CD4-positive, alpha-beta T cell treated with Interleukin-4 for 1 hour (primary cell): ENCODE measurements around the gene ESR2.
A peak's percentile ranks its signal among the peaks of the same experiment; 100 is the strongest.

Source experiments
- DNase-seq, 2 donors: peaks; one replicate each; pipeline ENCODE4 v3.0.0-alpha.2; 2020 to 2022

Gene ESR2

DNA sequence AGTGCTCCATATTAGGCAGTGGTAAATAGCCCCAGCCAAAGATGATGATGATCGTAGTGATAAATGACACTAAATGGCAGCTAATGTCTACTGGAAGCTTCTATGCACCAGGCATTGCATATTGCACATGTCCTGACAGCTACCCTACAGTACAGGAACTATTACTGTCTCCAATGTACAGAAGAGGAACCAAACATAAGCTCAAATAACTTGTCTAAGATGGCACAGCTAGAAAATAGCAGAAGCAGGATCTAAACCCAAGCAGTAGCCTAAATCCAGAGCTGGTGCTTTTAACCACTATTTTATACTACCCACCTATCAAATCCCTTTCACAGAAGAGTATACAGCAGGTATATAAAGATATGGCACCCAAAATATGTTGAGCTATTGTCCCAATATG lies 28.9 kb downstream of the ESR2 start:
- no peak for DNase-seq

DNA sequence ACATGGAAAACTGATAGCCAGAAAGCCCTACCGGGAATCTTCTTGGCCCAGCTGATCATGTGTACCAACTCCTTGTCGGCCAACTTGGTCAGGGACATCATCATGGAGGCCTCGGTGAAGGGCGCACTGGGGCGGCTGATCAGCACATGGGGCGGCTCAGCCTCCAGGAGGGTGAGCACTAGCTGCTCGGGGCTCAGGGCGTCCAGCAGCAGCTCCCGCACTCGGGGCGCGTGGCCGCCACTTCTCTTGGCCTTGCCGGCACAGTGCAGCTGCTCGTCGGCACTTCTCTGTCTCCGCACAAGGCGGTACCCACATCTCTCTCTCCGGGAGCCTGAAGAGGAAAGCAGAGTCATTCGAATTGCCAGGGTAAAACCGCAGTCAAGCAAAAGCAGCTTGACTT lies 33.8 kb downstream of the ESR2 start:
- DNase-seq: no peak

DNA sequence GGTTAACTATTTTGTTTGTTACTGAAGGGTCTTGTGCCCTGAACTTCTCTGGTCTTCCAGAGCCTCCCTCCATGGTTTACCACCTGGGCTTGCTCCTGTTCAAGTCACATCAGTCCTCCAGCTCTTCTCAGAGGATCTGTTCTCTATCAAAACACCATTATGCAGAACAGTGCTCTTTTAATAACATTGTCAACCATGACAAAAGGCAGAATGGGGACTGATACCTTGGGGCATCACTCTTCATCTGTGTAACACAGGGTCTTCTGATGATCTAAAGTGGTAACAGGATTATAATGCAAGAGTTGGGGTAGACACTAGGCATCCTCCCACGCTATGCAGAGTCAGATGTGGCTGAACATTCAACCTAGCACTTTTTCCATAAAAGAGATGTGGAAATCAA lies 38.4 kb downstream of the ESR2 start:
- no peak for DNase-seq

DNA sequence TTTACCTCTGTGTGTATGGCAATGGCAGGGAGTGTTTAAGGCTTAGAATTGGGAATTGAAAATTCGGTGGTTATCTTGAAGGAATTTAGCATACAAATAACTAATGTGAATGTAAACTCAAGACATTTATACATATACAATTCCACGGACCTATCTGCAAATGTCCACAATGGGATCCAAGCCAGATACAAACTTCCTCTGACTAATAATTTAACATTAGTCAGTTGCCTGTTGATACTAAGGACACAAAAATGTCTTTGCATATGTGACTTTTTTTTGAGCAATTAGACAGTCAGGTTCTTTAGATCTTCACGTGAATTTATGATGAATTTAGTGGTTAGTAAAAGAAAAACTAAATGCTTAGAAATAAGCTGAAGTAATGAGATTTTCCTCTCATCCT lies 40.5 kb downstream of the ESR2 start:
- no peak for DNase-seq

DNA sequence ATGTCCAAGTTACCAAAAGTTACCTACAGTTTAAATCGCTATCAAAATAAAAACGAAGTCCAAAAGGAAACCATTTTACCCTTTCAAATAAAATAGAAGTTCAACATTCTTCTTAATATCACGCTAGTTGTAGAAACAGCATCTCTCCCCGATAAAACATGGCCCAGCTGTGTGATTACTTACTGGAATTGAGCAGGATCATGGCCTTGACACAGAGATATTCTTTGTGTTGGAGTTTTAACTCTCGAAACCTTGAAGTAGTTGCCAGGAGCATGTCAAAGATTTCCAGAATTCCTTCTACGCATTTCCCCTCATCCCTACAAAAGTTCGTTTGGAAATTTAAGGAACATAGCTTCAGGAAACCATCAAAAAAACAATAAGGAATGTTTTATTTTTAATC lies 44.8 kb downstream of the ESR2 start:
- DNase-seq: no peak

DNA sequence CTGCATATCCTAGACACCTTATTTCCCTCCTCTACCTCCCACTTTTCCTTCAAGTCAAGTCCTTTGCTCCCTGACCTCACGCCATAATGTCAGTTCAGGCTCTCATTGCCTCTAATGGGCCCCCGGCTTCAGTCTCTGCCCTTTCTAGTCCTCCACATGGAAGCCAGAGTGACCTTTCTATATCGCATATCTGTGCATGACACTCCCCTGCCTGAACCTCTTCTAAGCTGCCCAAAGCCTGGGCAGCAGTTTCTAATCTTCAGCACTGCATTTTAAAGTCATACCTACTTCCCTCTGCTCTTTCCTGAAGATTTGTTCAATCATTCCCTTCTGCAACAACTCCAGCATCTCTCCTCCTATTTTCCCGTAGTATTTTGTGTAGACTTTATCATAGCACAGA lies 45.5 kb downstream of the ESR2 start:
- no peak for DNase-seq

DNA sequence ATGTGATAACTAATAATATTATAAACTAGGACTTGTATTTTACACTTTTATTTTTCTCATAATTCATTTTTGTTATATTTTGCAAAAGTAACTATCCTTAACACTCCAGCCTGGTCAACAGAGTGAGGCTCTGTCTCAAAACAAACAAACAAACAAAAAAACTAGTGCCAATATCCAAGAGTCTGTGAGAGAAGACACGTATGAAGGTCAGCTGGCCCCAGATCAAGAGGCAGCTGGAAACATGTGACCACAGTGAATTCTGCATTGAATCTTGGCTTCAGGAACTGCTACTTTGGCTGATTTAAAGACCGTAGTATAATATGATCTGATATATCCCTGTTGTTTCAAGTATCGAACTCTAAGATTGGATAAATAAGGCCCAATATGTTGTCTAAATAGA lies 47.0 kb downstream of the ESR2 start:
- no peak for DNase-seq

DNA sequence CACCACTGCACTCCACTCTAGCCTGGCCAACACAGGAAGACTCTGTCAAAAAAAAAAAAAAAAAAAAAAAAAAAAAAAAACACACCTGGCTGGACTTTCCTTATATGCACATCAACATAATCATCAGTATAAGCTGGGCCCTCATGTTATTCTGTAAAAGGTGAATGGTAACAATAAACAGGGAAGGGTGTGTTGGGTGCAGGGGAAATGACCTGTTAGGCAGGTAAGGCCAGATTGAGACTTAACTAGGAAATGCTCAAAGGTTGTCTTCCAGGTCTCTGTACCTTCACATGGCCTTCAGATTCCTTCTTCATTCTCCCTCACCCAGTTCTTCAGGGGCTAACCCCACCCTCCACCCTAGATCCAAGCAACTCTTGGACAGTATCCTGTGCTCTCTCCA lies 47.5 kb downstream of the ESR2 start:
- no peak for DNase-seq

DNA sequence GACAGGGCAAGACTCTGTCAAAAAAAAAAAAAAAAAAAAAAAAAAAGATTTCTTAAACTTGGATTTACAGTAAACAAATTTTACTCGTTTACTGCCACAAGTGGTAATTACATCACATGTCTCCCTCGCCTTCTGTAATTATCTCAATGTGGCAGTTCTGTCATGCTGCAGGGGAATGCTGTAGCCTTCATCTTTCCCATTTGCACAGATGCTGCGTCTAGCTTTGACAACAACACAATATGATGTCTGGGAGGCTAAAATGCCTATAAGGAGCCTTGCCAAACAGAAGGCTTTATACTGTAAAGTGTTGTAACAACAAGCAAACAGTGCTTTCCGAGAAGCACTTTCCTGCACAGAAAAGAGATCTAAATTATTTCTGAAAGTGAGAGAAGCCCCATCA lies 48.7 kb downstream of the ESR2 start:
- DNase-seq: no peak

DNA sequence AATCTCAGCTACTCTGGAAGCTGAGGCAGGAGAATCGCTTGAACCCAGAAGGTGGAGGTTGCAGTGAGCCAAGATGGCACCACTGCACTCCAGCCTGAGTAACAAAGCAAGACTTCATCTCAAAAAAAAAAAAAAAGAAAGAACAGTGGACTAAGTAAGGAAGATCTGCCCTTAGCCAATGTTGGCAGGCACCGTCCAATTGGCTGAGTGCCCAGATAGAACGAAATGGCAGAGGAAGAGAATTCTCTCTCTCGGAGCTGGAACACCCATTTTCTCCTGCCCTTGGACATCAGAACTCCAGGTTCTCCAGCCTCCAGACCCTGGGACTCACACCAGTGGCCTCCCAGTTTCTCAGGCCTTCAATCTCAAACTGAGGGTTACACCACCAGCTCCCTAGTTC lies 49.9 kb downstream of the ESR2 start:
- no peak for DNase-seq

DNA sequence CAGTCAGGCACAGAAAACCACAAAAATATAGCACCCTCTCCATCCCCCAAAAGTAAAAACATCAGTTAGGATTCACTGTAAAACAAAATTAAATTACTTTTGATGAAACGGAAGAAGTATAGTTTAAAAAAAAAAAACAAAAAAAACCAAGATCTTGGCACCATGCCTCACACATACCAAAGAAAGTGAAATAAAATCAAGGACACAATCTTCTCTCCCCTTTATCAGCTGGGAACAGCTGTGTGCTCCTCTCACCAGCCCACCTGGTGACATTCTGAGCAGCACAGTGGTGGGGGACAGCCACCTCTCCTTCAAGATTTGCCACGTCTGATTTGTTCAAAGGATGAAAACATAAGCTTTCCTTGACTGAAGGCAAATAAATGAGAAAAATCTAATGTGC lies 55.5 kb downstream of the ESR2 start:
- no peak for DNase-seq

DNA sequence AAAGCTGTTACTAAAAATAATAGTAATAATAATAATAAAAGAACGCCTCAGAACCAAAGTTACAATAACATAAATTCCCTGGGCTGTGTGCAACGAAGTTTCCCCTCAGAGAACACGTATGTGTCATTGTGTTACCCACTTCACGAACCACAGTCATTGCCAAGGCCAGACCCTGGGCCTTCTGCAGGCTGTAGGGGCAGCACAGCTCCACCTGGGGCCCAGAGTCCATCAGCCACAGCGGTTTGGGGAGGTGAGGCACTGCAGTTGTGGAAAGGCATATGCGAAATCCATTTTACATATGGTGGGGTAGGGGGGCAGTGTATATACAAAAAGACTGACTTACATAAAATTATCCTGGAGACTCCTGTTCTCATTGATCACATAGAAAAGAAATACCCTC lies 56.1 kb downstream of the ESR2 start:
- DNase-seq: no peak

DNA sequence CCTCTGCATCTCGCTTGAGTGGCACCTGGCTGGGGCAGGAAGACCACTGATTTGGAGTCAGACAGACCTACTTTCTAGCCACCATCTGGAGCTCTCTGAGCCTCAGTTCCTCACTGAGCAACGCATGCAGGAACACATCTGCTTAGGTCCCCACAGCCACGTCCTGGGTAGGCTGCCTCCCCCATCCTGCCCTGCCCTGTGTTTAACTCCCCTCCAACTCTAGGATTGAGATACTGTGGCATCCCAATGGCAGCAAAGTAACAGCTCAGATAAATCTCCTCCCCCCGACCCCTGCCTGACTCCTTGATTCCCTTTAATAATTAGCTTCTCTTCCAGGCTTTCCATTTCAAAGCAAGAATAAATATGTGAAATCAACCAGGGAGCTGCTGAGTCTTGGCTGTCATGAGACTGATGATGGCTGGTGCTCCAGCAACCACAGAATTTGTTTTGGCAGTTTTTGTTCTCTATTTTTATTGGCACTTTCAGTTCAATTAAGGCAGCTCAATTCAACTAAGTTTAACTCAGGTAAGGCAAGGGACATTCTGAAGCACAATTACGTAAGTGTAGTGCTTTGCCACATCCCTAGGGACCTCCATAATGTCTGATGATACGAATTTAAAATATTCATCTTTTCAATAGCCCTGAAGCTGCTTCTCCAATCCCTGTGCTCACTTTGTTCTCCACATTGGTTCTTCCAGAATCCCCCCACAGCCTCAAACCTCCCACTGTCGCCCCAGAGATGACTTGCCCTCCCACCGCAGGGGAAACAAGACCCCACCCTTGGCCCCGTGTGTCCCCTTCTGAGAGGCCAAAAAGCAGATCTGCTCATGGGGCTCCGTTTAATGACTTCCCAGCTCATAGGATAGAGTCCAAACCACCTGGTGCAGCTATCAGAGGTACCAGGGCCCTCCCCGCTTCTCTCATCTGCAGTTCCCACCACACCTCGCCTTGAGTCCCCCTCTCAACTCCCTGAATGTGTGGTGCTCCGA lies 58.2 kb downstream of the ESR2 start:
- peak in 1 of 2 donors; percentile 73 for DNase-seq

DNA sequence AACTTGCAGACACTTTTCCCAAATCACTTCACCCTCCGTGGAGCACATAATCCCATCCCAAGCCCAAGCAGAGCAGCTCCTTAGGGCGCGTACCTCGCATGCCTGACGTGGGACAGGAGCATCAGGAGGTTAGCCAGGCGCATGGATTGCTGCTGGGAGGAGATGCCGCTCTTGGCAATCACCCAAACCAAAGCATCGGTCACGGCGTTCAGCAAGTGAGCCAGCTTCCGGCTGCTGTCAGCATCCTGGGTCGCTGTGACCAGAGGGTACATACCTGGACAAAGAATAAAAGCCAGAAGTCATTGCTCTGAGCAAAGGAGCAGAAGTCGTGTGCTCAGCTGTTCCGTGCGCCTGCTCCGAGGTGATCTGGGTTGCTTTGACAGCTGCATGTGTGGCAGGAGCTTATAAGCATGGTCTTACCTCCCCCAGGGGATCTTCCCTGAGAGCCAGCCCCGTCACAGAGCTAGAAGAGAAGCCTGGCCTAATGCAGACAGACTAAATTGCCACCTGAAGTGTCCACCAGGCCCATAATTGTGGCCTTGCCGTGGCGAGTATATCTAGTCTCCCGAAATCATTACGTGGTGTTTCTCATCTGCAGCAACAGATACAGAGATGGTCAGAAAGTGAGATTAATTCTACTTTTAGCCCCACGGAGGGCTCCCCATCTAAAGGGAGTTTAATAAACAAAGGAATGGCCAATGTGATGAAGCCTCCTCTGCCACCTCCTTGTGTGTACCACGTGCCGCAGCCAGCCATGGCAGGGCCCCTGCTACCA lies 59.1 kb downstream of the ESR2 start:
- no peak for DNase-seq

DNA sequence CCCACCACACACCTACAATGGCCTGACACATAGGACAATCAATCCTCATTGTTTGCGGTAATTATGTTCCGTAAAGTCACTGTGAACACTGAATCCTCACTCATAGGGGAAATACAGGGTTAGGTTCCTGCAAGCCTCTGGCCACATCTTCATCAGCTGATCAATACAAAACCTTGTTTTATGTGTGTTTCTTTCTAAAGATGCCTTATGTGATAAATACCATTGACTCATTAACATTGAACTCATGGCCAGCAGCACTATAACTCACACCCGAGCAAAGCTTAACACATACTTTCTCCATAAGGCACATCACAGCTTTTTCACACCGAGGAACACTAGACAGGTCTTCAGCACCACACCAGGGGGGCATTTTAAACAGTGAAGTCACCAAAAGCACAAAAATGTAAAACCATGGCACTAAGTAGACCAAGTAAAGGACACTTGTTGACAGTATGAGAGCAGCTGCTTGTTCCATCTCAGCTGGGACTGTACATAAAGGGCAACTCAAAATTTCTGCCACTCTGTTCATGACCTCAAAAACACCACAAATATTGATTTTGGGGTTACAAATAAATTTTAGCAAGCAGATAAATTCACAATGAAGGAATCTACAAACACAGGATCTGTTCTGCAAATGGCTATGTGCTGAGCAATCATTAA lies 60.5 kb downstream of the ESR2 start:
- no peak for DNase-seq

DNA sequence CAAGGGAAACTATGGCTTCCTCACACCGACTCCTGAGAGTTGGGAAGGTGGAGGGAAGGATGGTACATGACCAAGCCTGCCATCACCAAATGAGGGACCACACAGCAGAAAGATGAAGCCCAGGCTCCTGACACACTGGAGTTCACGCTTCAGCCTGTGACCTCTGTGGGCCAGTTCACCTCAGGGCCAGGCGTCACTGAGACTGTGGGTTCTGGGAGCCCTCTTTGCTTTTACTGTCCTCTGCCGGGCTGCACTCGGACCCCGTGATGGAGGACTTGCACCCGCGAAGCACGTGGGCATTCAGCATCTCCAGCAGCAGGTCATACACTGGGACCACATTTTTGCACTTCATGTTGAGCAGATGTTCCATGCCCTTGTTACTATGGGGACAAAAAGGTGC lies 61.2 kb downstream of the ESR2 start:
- no peak for DNase-seq

DNA sequence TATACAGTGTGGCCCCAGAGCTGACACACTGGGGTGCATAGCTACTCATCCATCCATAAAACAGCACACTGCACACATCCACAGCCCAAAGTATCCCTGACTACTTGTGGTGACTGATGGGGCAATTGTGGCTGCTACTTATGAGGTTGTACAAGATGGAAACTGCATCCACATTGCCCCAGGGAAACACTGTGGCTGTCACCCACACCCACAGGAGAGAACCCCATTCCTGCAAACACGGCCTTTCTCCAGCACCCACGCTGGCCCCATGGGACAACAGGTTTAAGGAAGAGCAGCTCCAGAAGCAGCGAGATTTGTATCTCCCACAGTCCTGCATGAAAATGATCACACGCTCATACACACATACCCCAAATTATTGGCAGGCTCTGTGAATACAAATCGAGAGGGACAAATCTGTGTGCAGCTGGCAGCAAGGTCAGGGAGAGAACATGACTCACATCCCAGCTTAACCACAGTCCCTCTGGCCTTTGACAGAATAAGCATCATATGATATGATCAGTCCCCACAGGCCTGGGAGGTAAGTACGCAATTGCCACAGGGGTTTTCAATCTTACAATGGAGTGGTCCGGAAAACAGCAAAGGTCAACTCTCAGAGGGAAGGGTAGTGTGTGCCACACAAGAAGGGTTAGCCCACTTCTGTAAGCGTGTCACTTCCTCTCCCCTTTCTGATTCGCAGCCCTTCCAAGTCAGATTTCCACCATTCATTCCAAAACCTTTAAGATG lies 61.9 kb downstream of the ESR2 start:
- no peak for DNase-seq

DNA sequence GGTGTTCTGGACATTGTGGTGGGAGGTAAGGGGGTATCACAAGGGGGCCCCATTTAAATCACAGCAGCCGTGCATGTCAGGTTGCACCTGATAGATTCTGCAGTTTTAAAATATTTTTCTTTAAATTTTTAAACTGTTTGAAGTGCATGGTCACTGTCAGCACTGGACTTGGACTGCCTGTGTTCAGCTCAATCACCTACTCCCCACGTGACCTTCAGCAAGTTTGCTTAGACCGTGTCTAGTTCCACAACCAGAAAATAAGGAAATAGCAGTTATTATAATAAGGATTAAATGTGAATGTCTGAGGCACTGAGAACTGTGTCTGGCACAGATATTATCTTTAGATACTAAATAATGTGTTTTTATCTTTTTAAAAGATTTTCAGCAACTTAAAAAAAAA lies 64.7 kb downstream of the ESR2 start:
- DNase-seq: no peak

DNA sequence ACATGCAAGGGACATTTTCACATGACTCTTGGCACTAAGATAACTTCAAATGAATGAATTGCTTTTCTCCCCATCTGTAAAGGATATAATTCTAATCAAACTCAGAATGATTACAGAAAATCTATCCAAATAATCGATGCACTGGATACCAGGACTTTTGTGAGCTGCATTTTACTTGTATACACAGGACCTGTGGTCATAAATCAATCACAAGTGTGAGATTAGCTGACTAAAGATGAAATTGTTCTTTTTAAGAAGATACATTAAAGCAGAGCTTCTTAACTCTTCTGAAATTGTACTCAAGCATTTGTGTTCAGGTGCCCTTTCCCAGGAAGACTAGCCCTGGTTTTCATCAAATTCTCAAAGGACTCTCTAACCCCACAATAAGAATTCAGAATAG lies 66.3 kb downstream of the ESR2 start:
- no peak for DNase-seq

DNA sequence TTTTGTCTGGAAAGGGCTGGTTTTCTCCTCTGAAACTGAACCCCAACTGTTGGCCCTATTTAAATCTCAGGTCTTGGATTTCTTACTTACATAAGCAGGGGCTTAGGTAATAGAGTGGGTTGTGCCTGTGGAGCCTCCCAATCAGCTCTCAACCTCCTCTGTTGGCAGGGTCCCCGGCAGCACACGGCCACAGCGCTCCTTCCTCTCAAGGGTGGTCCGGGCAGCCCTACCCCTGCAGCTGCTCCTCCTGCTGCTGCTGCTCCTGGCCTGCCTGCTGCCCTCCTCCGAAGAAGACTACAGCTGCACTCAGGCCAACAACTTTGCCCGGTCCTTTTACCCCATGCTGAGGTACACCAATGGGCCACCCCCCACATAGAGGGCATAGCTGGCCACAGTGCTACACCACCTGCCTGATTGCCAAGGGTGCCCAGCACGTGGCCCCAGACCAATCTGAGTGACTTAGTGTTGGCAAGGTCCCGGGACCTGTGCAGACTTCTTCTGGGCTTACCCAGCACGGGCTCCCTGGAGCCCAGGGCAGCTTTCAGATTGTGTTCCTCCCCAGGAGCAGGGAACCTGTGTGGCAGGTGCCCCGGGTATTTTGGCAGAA lies 68.9 kb downstream of the ESR2 start:
- DNase-seq: no peak

DNA sequence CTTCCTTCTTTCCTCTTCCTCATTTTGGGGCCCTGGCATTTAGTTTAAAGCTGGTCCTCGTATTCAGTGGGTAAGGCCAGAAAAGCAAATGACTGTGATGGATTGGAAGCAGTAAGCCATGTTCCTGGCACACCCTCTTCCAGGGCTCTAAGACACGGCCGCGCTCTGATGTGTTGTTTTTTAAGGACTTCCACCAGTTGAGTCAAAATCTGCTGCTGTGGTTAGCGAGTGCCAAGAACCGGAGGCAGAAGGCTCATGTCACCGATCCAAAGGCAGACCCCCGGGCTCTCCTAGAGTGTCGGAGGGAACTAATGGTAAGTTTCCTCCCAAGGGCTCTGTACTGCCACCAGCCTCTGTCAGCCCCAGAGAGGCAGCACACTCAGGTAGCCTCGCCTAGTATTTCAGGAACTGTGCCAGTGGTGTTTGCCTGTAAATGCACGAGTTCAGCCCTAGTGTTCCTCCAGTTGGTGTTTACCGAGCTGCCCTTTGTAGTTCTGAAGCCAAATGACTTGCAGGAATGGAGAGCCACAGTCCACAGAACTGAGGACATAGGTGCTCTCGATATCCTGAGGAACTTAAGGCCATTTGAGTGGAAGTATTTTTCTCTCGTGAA lies 72.7 kb downstream of the ESR2 start:
- no peak for DNase-seq

DNA sequence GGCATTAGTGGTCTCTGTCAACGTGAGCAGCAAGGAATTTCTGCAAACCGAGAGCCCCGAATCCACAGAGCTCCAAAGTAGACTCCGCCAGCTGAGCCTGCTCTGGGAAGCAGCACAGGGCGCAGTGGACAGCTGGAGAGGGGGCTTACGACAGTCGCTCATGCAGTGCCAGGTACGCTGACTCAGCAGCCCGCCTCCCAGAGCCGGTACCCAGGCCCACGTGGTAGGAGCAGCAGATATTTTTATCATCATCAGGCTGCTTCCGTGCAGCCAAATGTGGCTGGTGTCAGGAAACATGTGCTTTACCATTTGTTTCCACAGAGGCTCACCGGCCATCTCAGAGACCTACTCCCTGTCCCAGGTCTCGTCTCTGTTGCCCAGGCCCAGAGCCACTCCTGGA lies 73.7 kb downstream of the ESR2 start:
- no peak for DNase-seq
